Neural cell (in vitro differentiated cells): ENCODE measurements around the gene RBFOX2.
"Not testable (repeated sequence)": the region's sequence is repeated elsewhere in the genome, so short reads cannot be mapped to it uniquely, and the experiment has no call there.

Experiments used
- EZH2 ChIP-seq: fragments of 200-600, 300-800 bp; shearing (Covaris generic), sonication (generic); IDR thresholded peaks from 2 replicates; pipeline ENCODE4 v1.6.1; 2014; ENCODE audit warnings: antibody characterized with exemption, low read length, borderline replicate concordance, mild to moderate bottlenecking; ENCODE audit not compliant: insufficient read depth, poor library complexity, severe bottlenecking
- POLR2AphosphoS5 ChIP-seq: IDR thresholded peaks from 2 replicates; pipeline ENCODE4 v1.6.1; 2012
- SMC3 ChIP-seq: fragments of 450-650 bp; conservative IDR thresholded peaks from 2 replicates; pipeline ENCODE4 v1.6.1; 2014; ENCODE audit warnings: antibody characterized with exemption, mild to moderate bottlenecking, moderate library complexity; ENCODE audit not compliant: poor library complexity
- TF ChIP-seq, protein P1 (sequence below): fragments of 450-650 bp; IDR thresholded peaks from 2 replicates; pipeline ENCODE4 v1.5.1; 2014; ENCODE audit warnings: antibody characterized with exemption, mild to moderate bottlenecking, moderate library complexity; ENCODE audit not compliant: poor library complexity, severe bottlenecking

DNA sequence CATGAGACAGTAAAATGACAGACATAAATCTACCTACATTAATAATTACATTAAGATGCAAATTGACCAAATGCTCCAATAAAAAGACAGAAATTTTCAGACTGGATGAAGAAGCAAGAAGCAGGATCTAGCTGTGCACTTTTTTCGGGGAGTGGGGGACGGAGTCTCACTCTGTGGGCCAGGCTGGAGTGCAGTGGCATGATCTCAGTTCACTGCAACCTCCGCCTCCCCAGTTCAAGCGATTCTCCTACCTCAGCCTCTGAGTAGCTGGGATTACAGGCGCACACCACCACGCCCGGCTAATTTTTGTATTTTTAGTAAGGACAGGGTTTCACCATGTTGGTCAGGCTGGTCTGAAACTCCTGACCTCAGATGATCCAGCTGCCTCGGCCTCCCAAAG, 222.0 kb downstream of the RBFOX2 start:
- TF ChIP-seq EZH2, SMC3, POLR2AphosphoS5: not testable (repeated sequence)
- TF ChIP-seq, protein P1, sequence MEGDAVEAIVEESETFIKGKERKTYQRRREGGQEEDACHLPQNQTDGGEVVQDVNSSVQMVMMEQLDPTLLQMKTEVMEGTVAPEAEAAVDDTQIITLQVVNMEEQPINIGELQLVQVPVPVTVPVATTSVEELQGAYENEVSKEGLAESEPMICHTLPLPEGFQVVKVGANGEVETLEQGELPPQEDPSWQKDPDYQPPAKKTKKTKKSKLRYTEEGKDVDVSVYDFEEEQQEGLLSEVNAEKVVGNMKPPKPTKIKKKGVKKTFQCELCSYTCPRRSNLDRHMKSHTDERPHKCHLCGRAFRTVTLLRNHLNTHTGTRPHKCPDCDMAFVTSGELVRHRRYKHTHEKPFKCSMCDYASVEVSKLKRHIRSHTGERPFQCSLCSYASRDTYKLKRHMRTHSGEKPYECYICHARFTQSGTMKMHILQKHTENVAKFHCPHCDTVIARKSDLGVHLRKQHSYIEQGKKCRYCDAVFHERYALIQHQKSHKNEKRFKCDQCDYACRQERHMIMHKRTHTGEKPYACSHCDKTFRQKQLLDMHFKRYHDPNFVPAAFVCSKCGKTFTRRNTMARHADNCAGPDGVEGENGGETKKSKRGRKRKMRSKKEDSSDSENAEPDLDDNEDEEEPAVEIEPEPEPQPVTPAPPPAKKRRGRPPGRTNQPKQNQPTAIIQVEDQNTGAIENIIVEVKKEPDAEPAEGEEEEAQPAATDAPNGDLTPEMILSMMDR, result not testable (repeated sequence)
